ENCODE results near the gene XYLT1. TPM values are rescaled to one million over a fixed set of nuclear protein-coding genes. Genes with fewer than 3 reads are reported as not detected.

Gene XYLT1
- total RNA-seq, 6 experiments from 2014 or later = 22.0 to 51.1 (median 27.5) TPM

DNA sequence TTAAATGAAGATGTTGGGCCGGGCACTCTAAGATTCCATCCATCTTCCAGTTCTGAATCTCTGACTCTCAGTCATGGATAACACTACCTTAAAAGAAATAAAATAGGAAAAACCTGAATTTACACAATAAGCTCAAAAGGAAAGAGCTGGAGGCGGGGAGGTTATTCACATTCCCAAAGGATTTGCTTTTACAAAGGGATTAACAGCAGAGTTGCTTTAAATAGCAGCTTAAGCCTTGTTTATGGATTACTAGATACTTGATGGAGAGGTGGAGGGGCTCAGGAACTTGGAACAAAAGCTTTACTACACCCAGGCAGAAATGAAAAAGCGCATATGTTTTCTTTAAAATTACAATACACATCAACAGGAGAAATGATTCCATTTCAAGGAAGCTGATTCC is 84.5 kb downstream of the XYLT1 start:
- no peak overlapping the region for H3K27ac Mint-ChIP-seq
- no peaks in the 10 kb centered on the region for H3K27me3 Mint-ChIP-seq (ENCODE audit: insufficient read depth)
- H3K4me3 Mint-ChIP-seq = no peak overlapping the region

DNA sequence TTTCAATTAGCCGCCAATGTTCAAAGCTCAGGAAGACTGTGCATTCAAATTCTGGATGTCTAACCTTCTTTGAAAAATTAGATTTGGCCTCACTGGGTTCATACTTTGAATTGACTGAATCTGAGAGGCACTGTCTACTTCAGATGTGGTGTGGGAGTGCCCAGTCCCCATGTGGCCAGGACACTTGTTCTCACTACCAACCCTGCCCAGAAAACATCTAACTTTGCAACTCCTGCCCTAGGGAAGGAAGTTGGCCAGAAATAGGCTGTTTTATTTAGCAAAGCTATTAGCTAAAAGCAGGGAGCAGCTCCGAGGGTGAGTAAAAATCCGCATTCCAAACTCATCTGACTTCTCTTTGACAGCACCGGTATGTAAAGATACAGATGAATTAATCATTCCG is 86.3 kb downstream of the XYLT1 start:
- TF ChIP-seq, protein P1, sequence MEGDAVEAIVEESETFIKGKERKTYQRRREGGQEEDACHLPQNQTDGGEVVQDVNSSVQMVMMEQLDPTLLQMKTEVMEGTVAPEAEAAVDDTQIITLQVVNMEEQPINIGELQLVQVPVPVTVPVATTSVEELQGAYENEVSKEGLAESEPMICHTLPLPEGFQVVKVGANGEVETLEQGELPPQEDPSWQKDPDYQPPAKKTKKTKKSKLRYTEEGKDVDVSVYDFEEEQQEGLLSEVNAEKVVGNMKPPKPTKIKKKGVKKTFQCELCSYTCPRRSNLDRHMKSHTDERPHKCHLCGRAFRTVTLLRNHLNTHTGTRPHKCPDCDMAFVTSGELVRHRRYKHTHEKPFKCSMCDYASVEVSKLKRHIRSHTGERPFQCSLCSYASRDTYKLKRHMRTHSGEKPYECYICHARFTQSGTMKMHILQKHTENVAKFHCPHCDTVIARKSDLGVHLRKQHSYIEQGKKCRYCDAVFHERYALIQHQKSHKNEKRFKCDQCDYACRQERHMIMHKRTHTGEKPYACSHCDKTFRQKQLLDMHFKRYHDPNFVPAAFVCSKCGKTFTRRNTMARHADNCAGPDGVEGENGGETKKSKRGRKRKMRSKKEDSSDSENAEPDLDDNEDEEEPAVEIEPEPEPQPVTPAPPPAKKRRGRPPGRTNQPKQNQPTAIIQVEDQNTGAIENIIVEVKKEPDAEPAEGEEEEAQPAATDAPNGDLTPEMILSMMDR (IDR thresholded peaks at IDR 0.05) = no peak
- H3K36me3 Mint-ChIP-seq (ENCODE audit: low read depth) = no peaks in the 10 kb centered on the region
- H3K4me3 Mint-ChIP-seq = no peak overlapping the region
- peaks cover 33% of the 10 kb centered on the region for H3K4me1 Mint-ChIP-seq (ENCODE audit: low read depth)
- no peak for DNase-seq
- H3K27me3 Mint-ChIP-seq (ENCODE audit: insufficient read depth) = no peaks in the 10 kb centered on the region
- H3K27ac Mint-ChIP-seq = no peak overlapping the region
- H3K9me3 Mint-ChIP-seq = no peaks in the 10 kb centered on the region

More for the DNA sequence above, 84.5 kb downstream of the XYLT1 start:
- Mint-ChIP-seq H3K36me3 (ENCODE audit: low read depth) (no peaks in the 10 kb centered on the region), H3K9me3 (no peaks in the 10 kb centered on the region), H3K4me1 (ENCODE audit: low read depth) (peaks cover 34% of the 10 kb centered on the region)
- TF ChIP-seq, protein P1 (IDR thresholded peaks at IDR 0.05) = no peak
- no peak for DNase-seq

DNA sequence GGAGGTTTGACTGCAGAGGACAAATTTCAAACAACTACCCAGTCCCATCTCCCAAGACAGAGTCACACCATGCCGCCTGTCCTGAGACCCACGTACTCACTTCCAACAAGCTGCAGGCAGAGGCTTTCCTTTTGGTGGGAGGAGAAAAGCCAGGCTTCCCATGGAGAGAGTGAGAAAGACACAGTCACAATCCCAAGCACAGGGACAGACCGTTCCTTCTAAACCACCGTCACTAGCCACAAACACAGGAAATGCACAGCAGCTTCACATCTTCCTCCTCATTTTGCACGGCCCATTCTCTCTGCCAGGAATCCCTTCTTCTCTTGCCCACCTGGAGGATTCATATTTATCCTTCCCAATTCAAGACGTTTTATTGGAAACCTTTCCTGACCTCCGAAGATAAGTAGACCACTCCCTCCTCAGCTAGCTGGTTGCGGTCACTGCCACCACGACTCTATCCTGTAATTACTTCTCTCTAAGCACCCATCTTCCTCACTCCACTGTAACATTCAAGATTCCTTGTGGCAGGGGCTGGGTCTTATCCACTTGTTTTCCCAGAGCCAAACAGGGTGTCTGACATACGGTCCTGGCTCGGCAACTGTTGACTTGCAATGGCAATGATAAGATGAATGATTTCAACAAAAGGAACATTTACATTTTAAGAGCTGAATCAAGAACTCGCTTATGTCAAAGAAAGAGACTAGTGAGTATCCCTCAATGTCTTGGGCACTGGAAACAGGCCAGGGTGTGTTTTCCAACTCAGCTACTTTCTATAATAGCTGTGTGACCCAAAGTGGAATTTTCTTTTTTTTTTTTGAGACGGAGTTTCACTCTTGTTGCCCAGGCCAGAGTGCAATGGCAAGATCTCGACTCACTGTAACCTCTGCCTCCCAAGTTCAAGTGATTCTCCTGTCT is 87.6 kb downstream of the XYLT1 start:
- TF ChIP-seq, protein P1 (IDR thresholded peaks at IDR 0.05) = no peak
- no peak for DNase-seq
- H3K27me3 Mint-ChIP-seq (ENCODE audit: insufficient read depth) = no peaks in the 10 kb centered on the region
- H3K9me3 Mint-ChIP-seq = no peaks in the 10 kb centered on the region
- no peaks in the 10 kb centered on the region for H3K36me3 Mint-ChIP-seq (ENCODE audit: low read depth)
- H3K4me1 Mint-ChIP-seq (ENCODE audit: low read depth) = peaks cover 33% of the 10 kb centered on the region
- H3K27ac Mint-ChIP-seq = no peak overlapping the region
- H3K4me3 Mint-ChIP-seq = no peak overlapping the region

DNA sequence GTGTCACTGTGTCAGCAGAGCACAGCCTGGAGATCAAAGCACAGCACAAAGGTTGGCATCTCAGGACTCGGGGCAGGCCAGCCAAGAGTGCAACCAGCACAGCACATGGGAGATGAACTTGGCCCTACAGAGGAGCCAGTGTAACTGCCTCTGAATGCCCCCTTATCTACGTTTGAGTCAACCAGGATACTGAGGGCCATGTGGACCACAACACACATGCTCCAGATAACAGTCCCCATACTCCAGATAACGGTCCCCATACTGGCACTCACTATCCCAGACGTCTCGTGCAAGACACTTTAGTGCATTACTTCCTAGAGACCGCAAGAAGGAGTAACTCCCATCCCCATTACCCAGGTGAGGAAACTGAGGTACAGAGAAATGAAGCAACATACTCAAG is 88.2 kb downstream of the XYLT1 start:
- H3K9me3 Mint-ChIP-seq = no peaks in the 10 kb centered on the region
- H3K4me1 Mint-ChIP-seq (ENCODE audit: low read depth) = peaks cover 35% of the 10 kb centered on the region
- TF ChIP-seq, protein P1 (IDR thresholded peaks at IDR 0.05) = no peak
- H3K4me3 Mint-ChIP-seq = no peak overlapping the region
- no peaks in the 10 kb centered on the region for H3K36me3 Mint-ChIP-seq (ENCODE audit: low read depth)
- no peak for DNase-seq
- H3K27ac Mint-ChIP-seq = no peak overlapping the region
- no peaks in the 10 kb centered on the region for H3K27me3 Mint-ChIP-seq (ENCODE audit: insufficient read depth)

DNA sequence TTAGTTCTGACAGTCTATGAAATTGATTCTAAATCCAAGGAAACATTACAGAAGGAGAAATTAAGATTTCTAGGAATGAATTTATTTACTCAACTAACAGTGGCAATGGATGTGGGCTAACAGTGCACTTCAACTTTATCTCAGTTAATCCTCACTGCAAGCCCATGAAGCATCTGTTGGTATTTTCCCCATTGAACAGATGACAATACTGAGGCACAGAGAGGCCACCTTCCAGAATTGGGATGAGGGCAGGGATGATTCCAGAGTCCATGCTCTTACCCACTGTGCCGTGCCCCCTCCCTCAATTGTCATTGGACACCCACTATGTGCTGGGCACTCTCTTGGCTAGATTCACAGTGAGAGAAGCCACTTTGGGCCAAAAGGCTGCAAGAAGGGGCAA is 89.0 kb downstream of the XYLT1 start:
- no peaks in the 10 kb centered on the region for H3K9me3 Mint-ChIP-seq
- H3K36me3 Mint-ChIP-seq (ENCODE audit: low read depth) = no peaks in the 10 kb centered on the region
- DNase-seq = no peak
- no peaks in the 10 kb centered on the region for H3K27me3 Mint-ChIP-seq (ENCODE audit: insufficient read depth)
- H3K4me1 Mint-ChIP-seq (ENCODE audit: low read depth) = peaks cover 39% of the 10 kb centered on the region
- TF ChIP-seq, protein P1 (IDR thresholded peaks at IDR 0.05) = no peak
- no peak overlapping the region for H3K4me3 Mint-ChIP-seq
- no peak overlapping the region for H3K27ac Mint-ChIP-seq

All from HFFc6 (cell line).